NCI-H524 treated with DMSO at 0.1 percent for 48 hours (cell line): ENCODE data around the gene CASZ1.
A peak's percentile ranks its signal among the peaks of the same experiment; 100 is the strongest.

Experiments used
- DNase-seq: peaks from one replicate; lab custom pipeline; 2025; lab: John Stamatoyannopoulos, UW

Gene CASZ1

GRCh38 chr1:10775763-10776162 is 20.7 kb downstream of the CASZ1 start:
- no peak for DNase-seq

- DNase-seq = no peak
Observed at GRCh38 chr1:10774615-10775310, 21.7 kb downstream of the CASZ1 start.

DNA sequence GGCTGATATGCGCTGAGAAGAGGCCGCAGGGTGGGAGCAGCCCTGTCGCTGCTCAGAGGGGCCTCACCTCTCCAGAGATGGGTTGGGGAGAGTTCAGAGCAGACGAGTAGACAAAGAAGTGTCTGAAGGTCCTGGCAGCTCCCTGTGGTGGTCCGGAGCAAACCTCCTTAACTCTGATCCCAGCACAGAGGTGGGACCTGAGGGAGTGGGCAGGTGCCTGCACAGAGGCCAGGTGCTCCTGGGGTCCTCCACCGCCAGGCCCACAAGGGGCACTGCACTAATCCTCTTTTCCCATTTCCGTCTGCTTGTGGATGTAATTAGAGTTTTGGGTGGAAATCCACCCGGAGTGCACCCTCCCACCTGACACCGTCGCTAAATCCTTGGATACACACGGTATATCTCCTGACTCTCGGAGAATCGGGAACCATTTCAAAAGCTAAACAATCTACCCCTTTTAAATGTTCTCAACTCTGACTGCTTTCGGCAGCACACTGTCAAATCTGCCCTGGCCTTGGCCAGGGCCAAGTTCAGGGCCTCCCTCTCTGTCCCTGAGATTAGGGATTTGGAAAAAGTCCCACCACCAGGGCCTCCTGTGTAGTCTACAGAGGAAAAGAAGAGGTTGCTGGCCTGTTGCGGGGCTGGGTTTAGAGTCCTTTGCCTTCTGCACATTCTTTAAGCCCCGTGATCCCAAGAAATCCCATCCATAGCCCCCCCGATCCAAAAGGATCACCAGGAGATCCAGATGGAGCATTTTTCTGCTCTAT is 22.4 kb downstream of the CASZ1 start:
- DNase-seq = no peak

- DNase-seq = no peak
Observed at GRCh38 chr1:10773376-10773775, 23.1 kb downstream of the CASZ1 start.

GRCh38 chr1:10772711-10773110 is 23.7 kb downstream of the CASZ1 start:
- DNase-seq = no peak

GRCh38 chr1:10771789-10772188 is 24.7 kb downstream of the CASZ1 start:
- DNase-seq = no peak

DNA sequence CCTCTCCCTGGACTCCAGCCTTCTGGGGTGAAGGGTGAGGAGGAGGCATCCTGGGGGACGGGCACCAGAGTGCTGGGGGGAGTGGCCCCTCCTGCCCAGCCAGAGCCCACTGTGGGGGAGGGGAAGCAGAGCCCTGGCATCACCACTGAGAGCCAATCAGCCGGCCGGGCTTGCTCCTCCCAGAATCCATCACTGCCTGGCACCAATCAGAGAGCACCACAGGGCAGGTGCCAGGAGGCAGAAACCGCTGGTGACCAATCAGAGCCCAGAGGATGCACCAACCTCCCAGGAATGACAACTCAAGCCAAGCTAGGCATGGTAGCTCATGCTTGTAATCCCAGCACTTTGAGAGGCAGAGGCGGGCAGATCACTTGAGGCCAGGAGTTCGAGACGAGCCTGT is 27.9 kb downstream of the CASZ1 start:
- DNase-seq = no peak

GRCh38 chr1:10767282-10767681 is 29.2 kb downstream of the CASZ1 start:
- no peak for DNase-seq

DNA sequence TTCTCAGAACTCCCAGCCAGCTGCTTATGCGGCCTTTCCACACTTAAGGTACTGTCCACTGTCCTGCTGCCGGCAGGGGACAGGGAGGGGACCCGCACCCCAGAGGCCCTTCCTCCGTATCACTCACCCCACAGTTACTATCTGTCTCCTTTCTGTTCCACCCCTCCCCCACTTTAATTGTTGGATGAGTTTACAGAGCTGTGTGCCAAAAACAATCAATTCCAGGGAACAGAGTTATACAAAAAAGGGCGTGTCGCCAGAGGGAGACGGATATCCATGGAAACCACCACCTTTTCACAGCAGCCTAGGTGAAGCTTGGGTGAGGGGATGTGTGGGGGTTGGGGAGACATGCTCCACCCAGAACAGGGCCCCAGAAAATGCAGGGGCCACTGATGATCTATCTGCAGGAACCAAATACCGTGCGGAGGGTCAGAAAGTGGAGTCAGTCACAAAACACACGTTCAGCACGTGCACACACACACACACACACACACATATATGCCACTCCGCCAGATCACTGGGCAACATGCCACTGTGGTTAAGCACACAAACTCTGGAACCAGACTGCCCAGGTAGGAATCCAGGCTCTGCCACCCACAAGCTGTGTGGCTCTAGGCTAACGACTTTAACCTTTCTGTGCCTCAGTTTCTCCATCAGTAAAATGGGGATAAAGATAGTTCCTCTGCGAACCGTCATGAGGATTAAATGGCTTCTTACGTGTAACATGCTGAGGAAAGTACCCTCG is 30.5 kb downstream of the CASZ1 start:
- DNase-seq = no peak

DNA sequence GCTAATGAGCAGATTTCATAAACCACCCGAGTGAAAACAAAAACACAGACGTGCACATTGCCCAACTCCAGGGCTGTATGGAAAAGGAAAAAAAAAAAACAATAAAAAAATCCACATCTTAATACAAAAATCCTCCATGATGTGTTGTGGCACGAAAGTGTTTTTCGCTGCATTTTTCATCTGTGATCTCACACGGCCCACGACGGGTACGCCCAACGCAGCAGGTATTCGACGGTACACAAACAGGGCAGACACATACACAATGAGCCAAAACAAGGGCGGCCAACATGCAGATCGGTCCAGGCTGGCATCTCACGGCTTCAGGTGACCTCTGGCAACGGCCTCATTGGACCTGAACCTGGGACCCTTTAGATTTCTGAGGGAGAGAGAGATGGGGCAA is 31.1 kb downstream of the CASZ1 start:
- DNase-seq = no peak

- no peak for DNase-seq
Observed at GRCh38 chr1:10764296-10764798, 32.1 kb downstream of the CASZ1 start.

DNA sequence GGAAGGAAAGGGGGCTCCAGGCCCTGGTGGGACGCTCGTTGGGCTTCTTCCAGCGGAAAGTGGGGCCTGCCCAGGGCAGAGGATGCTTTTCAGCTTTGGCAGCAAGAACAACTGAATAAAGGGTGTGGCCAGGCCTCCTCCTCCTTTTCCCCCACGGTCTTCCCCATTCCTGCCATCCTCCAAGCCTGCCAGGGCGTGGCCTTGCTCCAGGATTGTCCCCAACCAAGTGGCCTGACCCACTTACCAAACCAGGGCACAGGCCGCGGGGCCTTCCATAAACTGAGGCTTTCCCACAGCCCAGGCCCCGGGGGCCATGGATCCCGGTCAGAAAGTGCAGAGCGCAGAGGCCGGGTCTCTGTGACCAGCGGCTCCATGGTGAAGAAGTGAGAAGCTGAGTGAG is 33.6 kb downstream of the CASZ1 start:
- no peak for DNase-seq

DNA sequence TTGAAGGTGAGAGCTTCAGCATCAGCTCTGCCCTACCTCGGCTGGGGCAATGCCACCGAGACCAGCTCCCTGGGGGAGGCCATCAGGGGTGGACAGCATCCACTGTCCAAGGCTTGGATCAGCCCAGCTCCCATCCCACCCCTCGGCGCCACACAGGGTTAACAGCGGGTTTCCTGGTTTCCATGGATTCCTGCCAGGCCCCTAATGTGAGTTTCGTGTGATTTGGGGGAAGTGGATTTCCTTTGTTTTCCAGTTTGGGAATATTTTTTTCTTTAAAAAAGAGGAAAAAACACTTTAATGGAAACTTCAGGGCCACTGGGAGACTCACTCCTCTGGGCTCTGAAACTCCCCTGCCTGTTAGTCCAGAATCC is 34.3 kb downstream of the CASZ1 start:
- DNase-seq = no peak

- DNase-seq = no peak
Observed at GRCh38 chr1:10761503-10762152, 34.8 kb downstream of the CASZ1 start.

GRCh38 chr1:10760566-10761502 is 35.6 kb downstream of the CASZ1 start:
- no peak for DNase-seq

GRCh38 chr1:10759413-10760200 is 36.8 kb downstream of the CASZ1 start:
- no peak for DNase-seq

GRCh38 chr1:10756842-10757241 is 39.6 kb downstream of the CASZ1 start:
- no peak for DNase-seq

- DNase-seq = peak; percentile 39
Observed at GRCh38 chr1:10755970-10756521, 40.4 kb downstream of the CASZ1 start.

DNA sequence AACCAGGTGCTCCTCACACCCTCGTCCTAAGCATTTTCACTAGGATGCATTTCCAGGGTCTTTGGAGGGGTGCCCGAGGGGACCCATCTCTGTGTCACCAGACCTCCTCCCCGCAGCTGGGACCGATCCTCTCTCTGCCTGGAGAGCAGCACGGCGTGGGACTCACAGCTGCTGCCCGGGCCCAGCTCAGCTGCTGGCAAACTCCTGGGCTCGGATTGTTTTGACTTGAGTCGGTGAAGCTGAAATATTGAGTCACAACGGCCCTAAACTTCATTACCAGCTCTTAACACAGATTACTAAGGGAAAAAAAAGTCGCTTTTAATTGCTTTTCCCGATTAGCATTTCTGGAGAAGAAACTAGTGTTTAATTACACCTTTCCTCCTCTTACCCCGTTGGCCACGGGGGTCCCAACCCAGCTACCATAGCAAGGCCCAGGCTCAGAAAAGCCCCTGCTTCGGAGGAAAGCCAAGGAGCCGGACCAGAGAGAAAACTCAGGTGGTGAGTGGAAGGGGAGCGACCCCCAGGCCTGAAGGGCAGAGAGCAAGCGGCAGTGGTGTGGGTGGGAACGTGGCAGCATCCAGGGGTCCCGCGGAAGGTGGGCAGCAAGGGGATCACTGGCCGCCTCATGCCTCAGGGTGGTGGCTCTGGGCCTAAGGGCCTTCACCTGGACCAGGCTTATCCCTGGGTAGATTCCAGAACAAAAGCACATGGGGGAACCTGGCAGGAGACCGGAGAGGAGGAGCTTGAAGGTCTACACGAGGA is 41.7 kb downstream of the CASZ1 start:
- no peak for DNase-seq
